Inferior parietal cortex (tissue), 1 donor: ENCODE measurements around the gene SPO11.
A peak's percentile ranks its signal among the peaks of the same experiment; 100 is the strongest.

Experiments used
- DNase-seq: peaks from one replicate; pipeline ENCODE4 v3.0.0-alpha.2; 2016; ENCODE audit errors: extremely low spot score

SPO11 gene

GRCh38 chr20:57329608-57330221 is at the start of gene SPO11:
TSS of gene SPO11 (plus strand) at chr20:57329803. CDS start at chr20:57329868, 65 bp downstream.
- no peak for DNase-seq

GRCh38 chr20:57280221-57280620 is 49.4 kb upstream of the SPO11 start:
- DNase-seq: no peak

GRCh38 chr20:57281900-57282299 is 47.7 kb upstream of the SPO11 start:
- DNase-seq: no peak

- no peak for DNase-seq
Observed at GRCh38 chr20:57282670-57283361, 46.8 kb upstream of the SPO11 start.

DNA sequence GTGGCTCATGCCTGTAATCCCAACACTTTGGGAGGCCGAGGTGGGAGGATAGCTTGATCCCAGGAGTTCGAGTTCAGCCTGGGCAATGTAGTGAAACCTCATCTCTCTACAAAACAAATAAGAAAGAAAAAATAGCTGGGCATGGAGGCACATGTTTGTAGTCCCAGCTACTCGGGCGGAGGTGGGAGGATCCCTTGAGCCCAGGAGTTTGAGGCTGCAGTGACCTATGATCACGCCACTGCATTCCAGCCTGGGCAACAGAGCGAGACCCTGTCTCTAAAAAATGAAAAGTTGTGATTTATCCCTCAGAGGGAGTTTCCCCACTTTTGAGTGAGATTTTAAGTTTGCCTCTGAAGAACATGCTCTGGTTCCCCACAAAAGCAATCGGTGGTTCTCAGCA is 45.7 kb upstream of the SPO11 start:
- DNase-seq: no peak

GRCh38 chr20:57287007-57287880 is 42.4 kb upstream of the SPO11 start:
- DNase-seq: no peak

DNA sequence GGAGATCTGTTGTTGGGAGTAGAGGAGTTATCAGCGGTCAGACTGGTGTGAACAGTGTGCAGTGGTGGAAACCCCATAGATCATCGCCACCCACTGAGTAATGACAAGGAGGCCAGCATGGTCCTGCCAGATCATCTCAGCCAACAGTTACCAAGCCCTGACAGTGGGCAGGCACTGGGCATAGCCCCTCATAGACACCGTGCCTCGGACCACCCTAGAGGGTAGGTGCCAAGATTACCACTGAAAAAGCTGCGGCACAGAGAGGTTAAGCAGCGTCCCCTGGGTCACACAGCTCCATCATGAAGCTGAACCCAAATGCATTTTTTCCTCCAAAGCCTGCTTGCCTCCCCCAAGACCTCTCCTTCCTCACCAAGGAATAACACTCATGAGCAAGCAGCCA is 41.7 kb upstream of the SPO11 start:
- no peak for DNase-seq

DNA sequence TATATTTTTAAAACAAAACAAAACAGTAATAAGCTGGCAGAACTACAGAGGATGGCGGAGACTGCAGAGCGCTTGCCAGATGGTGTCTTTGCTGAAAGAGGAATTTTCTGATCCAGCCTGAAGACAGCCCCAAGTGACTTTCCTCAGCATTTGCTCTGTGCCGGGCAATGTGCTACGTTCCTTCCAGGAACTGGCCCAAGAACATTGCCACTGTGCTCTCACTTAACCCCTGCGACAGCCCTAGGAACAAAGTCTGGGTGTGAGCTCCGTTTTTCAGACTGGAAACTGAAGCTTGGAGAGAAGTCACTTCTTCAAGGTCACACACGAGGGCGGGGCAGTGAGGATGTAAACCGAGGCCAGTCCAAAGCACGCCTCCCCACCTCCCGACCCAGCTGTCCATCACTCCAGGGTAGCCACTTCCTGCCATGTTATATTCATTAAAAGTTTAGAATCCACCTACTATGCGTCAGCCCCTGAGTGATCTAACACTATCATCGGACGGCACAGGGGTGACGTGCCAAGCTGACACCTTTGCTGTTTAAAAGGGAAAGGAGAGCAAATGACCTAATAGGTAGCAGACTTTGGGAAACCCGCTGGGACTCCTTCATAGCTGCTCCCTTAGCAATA is 40.8 kb upstream of the SPO11 start:
- DNase-seq: no peak

DNA sequence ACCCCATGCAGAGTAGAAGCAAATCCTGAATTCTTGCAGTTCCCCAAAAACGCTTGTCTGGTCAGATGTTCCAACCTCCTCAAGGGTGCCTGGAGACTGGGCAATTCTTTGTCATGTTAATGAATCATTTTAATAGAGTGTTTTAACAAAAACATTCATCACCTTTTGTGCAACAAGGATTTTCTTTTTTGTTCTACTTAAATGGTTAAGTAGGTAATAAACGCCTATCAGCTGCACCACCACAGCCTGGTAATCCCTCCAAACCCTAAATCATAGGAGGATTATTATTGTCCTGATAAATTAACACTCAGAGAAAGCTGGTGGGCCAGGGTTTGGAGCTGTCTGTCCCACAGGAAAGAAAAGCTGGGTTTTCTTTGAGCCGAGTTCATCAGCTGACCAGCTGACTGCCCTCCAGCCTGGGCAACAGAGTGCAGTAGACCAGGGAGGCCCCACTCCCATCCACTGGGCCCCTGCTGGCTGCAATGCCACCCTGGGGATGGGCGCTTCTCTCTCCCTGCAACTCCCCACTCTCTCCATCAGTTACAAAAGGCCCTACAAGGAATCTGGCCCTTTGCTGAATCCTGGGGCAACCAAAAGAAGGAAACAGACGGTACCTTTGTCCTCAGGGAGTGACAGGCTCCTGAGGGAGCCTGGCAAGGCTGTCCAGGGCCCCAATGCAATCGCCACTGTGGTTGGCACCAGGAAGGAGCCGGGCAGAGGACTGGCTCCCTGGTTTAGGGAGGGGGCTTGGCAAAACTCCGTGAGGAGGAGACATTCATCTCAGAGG is 40.0 kb upstream of the SPO11 start:
- peak; percentile 15 for DNase-seq

DNA sequence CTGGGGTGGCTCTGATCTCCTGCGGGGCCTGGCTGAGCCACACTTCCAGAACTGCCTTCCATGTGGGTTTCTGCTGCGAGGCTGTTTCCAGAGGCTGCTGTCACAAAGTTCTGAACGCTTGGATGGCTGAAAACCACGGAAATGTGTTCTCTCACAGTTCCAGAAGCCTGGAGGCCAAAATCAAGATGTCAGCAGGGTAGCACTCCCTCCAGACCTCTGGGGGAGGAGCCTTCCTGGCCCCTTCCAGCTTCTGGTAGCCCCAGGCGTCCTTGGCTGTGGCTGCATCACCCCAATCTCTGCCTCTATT is 39.5 kb upstream of the SPO11 start:
- no peak for DNase-seq

DNA sequence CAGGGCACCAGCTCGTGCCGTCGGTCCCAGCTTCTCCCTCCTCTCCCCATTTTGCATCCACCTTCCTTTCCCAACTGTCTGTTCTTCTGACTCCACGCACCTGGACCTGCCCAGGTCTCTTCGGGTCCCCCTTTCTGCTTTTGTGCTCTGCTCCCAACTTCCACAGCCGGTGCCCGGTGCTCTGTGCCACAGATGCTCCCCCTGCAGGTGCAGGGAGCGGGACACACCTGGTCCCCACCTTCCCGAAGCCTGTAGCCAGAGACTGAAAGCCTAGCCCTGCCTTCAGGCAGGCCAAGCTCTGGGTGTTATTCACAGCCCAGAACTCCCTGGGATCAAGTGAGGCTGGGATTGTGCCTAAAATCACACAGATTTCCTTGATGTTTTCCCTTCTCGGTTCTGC is 38.6 kb upstream of the SPO11 start:
- DNase-seq: no peak

- DNase-seq: no peak
Observed at GRCh38 chr20:57291694-57292093, 37.9 kb upstream of the SPO11 start.

DNA sequence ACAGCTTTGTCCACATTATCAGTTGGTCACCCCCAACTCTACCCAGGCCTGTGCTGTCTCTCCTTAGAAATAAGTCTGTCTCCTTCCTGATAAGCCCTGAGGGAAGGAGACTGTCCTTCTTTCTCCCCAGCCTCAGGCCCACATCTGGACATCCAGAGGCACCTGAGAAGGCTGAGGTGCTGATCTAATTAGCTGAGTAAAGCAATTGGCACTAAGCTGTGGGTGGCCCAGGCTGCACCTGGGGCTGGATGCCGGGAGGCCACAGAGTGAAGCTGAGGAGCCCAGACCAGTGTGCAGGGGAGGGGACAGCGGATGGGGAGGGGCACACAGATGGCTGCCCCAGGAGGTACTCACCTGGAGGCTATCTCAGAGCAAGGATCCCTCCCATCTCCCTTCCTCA is 37.0 kb upstream of the SPO11 start:
- no peak for DNase-seq

GRCh38 chr20:57293995-57294394 is 35.6 kb upstream of the SPO11 start:
- DNase-seq: no peak

- DNase-seq: no peak
Observed at GRCh38 chr20:57294550-57294949, 35.1 kb upstream of the SPO11 start.

DNA sequence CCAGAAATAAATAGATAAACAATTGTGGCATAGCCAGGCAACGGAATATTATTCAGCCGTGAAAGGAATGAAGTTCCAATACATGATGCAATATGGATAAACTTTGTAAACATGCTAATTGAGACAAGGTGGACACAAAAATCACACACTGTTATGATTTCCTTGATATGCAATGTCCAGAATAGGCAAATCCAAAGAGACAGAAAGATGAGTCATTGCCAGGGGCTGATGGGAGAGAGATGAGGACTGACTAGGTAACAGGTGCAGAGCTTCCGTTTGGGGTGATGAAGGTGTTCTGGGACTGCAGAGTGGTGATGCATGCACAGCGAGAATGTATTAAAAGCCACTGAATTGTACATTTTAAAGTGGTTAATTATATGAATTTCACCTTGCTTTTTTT is 31.1 kb upstream of the SPO11 start:
- DNase-seq: no peak

GRCh38 chr20:57301026-57301425 is 28.6 kb upstream of the SPO11 start:
- no peak for DNase-seq

GRCh38 chr20:57306747-57307146 is 22.9 kb upstream of the SPO11 start:
- DNase-seq: no peak

GRCh38 chr20:57308451-57309271 is 20.9 kb upstream of the SPO11 start:
- DNase-seq: no peak

GRCh38 chr20:57309544-57310115 is 20.0 kb upstream of the SPO11 start:
- no peak for DNase-seq
